ENCODE measurements around the gene SAMD15. TPM values are rescaled to one million over a fixed set of nuclear protein-coding genes. Genes with fewer than 3 reads are reported as not detected.
"Not testable (repeated sequence)": the region's sequence is repeated elsewhere in the genome, so short reads cannot be mapped to it uniquely, and the experiment has no call there.

Gene SAMD15
- under 1 TPM; 0.12 to 0.48 (median 0.40) TPM for total RNA-seq

DNA sequence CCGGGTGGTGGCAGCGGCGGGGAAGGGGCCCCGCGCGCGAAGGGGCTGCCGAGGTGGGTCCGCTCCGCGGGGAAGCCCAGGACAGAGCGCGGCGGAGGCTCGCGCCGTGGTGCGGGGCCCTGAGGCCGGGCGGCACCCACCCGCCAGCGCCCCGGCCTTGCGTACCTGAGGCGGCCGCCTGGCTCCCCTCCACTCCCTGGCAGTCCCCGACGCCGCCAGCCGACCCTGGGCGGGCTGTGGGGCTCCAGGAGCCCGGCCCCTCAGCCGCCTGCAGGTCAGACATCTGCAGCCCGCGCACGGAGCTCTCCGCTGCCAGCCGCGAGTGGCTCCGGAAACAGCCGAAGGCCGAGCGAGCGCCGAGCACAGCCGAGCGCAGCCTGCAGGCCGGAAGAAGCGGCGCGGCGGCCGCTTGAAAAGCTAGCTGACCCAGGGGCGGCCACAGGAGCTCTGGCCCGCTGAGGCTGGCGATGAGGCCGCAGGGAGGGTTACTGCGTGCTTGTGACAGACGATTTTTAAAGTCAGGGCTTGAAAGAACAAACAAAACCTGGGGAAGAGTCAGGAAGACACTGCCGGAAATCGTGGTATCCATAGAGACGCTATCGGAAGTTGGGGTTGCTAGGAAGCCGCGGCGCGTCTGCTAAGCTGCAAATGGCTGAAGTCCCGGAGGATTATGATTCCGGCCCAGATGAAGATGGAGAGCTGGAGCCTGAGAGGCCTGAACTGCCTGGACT is at the start of gene SAMD15, which contains the start of gene TMED8:
TSS of gene SAMD15 (plus strand) at position 609 of the 731 bp plus-strand sequence. CDS start at position 649, 40 bp downstream.
TSS of gene TMED8 (minus strand) at position 324 of the 731 bp plus-strand sequence. CDS start at position 283, 41 bp downstream.
- WGBS, 2 donors: 0% methylated on average over 15 to 22 of the region's 69 CpGs
- peak; percentile 53 for DNase-seq
- no peaks in the 10 kb centered on the region for H3K9me3 ChIP-seq
- peaks cover 9 to 24% (median 12%) of the 10 kb centered on the region in 3 donors for H3K4me1 ChIP-seq
- TF ChIP-seq, protein P1, sequence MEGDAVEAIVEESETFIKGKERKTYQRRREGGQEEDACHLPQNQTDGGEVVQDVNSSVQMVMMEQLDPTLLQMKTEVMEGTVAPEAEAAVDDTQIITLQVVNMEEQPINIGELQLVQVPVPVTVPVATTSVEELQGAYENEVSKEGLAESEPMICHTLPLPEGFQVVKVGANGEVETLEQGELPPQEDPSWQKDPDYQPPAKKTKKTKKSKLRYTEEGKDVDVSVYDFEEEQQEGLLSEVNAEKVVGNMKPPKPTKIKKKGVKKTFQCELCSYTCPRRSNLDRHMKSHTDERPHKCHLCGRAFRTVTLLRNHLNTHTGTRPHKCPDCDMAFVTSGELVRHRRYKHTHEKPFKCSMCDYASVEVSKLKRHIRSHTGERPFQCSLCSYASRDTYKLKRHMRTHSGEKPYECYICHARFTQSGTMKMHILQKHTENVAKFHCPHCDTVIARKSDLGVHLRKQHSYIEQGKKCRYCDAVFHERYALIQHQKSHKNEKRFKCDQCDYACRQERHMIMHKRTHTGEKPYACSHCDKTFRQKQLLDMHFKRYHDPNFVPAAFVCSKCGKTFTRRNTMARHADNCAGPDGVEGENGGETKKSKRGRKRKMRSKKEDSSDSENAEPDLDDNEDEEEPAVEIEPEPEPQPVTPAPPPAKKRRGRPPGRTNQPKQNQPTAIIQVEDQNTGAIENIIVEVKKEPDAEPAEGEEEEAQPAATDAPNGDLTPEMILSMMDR (IDR thresholded peaks at IDR 0.05): peak in 5 of 6 experiments; percentile 25 to 38 (median 26)
- TF ChIP-seq POLR2A (IDR thresholded peaks at IDR 0.05): peak in 1 of 4 donors; percentile 52
- intact Hi-C loops (cut with DNase I): no loop called here
- H3K27me3 ChIP-seq: no peaks in the 10 kb centered on the region
- H3K27ac ChIP-seq: peak within 1 kb of the TSS; percentile 83 to 92 (median 90)
- H3K36me3 ChIP-seq: no peaks in the 10 kb centered on the region
- H3K4me3 ChIP-seq: peak within 1 kb of the TSS; percentile 79 to 97 (median 84)

DNA sequence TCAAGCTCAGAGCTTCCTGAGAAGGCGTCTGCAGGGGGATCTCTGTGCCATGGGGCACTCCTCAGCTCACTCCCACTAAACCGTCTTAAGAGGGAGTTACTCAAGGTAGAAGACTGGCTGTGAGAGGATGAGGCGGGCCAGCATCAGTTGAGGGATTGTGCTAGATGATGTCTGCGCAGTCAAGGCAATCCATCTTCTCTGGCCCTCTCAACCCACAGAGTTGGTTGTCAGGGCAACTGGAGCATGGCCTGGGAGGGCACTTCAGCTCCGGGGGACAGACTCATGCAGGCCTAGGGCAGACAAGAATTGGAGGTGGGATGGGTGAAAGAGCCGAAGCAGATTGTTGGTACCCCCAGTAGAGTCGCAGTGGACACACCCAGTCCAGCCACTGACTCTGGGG is 47.3 kb upstream of the SAMD15 start:
- no peaks in the 10 kb centered on the region for H3K9me3 ChIP-seq
- WGBS, 2 donors: 92 to 100% methylated on average over 1 to 5 of the region's 7 CpGs
- H3K27ac ChIP-seq: no peak overlapping the region
- H3K4me1 ChIP-seq: no peaks in the 10 kb centered on the region
- H3K27me3 ChIP-seq: no peaks in the 10 kb centered on the region
- no peak for DNase-seq
- H3K36me3 ChIP-seq: no peaks in the 10 kb centered on the region
- no peak overlapping the region for H3K4me3 ChIP-seq
- intact Hi-C loops (cut with DNase I): no loop called here
- no peak for TF ChIP-seq POLR2A (IDR thresholded peaks at IDR 0.05)
- TF ChIP-seq, protein P1 (IDR thresholded peaks at IDR 0.05): no peak

DNA sequence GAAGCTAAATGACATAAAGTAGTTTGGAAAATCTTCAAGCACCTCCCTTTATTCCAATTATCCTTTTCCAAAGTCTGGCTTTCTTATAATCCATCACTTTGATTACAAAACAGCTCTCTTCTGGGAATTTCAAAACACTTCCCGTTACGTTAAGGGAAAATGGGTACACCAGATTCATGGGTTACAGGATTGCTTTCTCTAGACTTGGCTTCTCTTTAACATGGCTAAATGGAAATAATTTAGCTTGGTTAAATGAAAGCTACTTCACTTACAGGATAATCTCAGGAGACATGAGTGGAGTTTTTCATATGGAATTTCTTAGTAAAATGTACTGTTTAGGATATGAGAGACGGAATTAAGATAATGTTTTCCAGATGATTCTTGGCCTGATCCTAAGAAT is 41.6 kb upstream of the SAMD15 start:
- DNase-seq: no peak
- H3K36me3 ChIP-seq: peaks cover 0 to 19% (median 0%) of the 10 kb centered on the region in 3 donors
- WGBS, 2 donors: 82 to 89% methylated on average over 3 of the region's 3 CpGs

DNA sequence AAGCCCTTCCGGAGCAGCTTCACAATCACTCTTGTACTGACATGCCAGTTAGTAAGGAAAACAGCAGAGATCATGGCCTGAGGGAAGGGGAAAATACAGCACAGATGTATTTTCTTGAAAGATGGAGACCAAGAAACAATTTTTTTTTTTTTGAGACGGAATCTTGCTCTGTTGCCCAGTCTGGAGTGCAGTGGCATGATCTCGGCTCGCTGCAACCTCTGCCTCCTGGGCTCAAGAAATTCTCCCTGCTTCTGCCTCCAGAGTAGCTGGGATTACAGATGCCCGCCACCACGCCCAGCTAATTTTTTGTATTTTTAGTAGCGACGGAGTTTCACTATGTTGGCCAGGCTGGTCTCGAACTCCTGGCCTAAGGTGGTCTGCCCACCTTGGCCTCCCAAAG is 39.9 kb upstream of the SAMD15 start:
- H3K9me3 ChIP-seq; H3K4me1 ChIP-seq; H3K27ac ChIP-seq; H3K27me3 ChIP-seq; intact Hi-C loops (cut with DNase I); H3K4me3 ChIP-seq; DNase-seq: not testable (repeated sequence)
- WGBS, 2 donors: 84 to 86% methylated on average over 8 to 9 of the region's 9 CpGs
- peaks cover 6 to 35% (median 6%) of the 10 kb centered on the region in 3 donors for H3K36me3 ChIP-seq

More for the DNA sequence above, 41.6 kb upstream of the SAMD15 start:
- TF ChIP-seq POLR2A (IDR thresholded peaks at IDR 0.05): no peak
- TF ChIP-seq, protein P1 (IDR thresholded peaks at IDR 0.05): no peak
- Histone ChIP-seq H3K27me3 (no peaks in the 10 kb centered on the region), H3K4me1 (no peaks in the 10 kb centered on the region), H3K9me3 (no peaks in the 10 kb centered on the region), H3K4me3 (no peak overlapping the region), H3K27ac (no peak overlapping the region)
- intact Hi-C loops (cut with DNase I): no loop called here

DNA sequence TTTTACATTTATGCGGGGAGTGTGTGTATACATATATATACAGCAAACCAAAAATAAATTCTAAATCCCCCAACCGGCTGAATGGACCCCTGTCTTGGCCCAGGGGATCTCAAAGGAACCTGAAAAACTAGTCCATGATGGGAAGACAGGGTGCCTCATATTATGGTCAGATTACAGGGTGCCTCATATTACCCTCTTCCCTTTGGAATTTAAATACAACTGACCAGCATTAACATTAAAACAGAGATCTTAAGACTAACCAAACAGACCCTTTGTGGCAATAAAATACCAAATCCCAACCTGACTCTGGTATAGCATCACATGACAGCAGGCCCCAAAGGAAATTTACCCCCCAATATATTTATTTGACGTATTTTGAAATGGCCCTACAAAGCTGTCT is 39.3 kb upstream of the SAMD15 start:
- Histone ChIP-seq H3K27me3 (no peaks in the 10 kb centered on the region), H3K27ac (no peak overlapping the region), H3K36me3 (peaks cover 6 to 42% (median 6%) of the 10 kb centered on the region in 3 donors), H3K4me3 (no peak overlapping the region), H3K9me3 (no peaks in the 10 kb centered on the region), H3K4me1 (no peaks in the 10 kb centered on the region)
- no peak for DNase-seq
- intact Hi-C loops (cut with DNase I): no loop called here
- no peak for TF ChIP-seq POLR2A (IDR thresholded peaks at IDR 0.05)
- TF ChIP-seq, protein P1 (IDR thresholded peaks at IDR 0.05): no peak
- 88 to 91% methylated on average over 3 of the region's 3 CpGs for WGBS, 2 donors
